Right lobe of liver (tissue), 6 donors: Measurements from ENCODE around the gene TRA2A. TPM values are rescaled to one million over a fixed set of nuclear protein-coding genes. Genes with fewer than 3 reads are reported as not detected.

Source experiments
- ATAC-seq, 4 donors: fragments of 200-7000 bp; cut with Tn5 transposase; one replicate each; pipeline ENCODE4 v1.9.1; 2020; ENCODE audit warnings: mild to moderate bottlenecking in 4 of 4, moderate library complexity in 4 of 4
- DNase-seq, 3 donors: peaks; one replicate each; pipeline ENCODE4 v3.0.0-alpha.2; 2020
- H3K27ac ChIP-seq, 3 donors: fragments of 200-600 bp; one replicate each; pipeline ENCODE4 v1.8.0; 2022
- H3K27me3 ChIP-seq, 2 donors: fragments of 200-600 bp; one replicate each; pipeline ENCODE4 v1.8.0; 2022
- H3K36me3 ChIP-seq, 4 donors: fragments of 200-600 bp; sonication (generic) in 1 of 4; one replicate each; pipeline versions ENCODE4 v1.5.1 to v1.8.0; 2017 to 2022; ENCODE audit warnings: control low read depth in 1 of 4
- H3K4me1 ChIP-seq, 4 donors: fragments of 200-600 bp; sonication (generic) in 1 of 4; one replicate each; pipeline versions ENCODE4 v1.5.1 to v1.8.0; 2017 to 2022; ENCODE audit warnings: control low read depth in 1 of 4
- H3K4me3 ChIP-seq, 3 donors: fragments of 200-600 bp; one replicate each; pipeline ENCODE4 v1.8.0; 2022
- H3K9me3 ChIP-seq, 4 donors: fragments of 200-600 bp; sonication (generic) in 1 of 4; one replicate each; pipeline versions ENCODE4 v1.5.1 to v1.8.0; 2017 to 2022; ENCODE audit warnings: control low read depth in 1 of 4
- CTCF ChIP-seq, 4 donors: fragments of 200-600 bp in 3 of 4; fragments of 450-650 bp in 1 of 4; IDR thresholded peaks; one replicate each; pipeline versions ENCODE4 v1.5.1 to v1.8.0; 2016 to 2022; ENCODE audit warnings: antibody characterized with exemption in 4 of 4, mild to moderate bottlenecking in 2 of 4
- POLR2A ChIP-seq: fragments of 450-650 bp; IDR thresholded peaks from one replicate; pipeline ENCODE4 v1.6.1; 2017; ENCODE audit warnings: antibody characterized with exemption, mild to moderate bottlenecking
- WGBS: methylation state at CpG from one replicate; pipeline ENCODE4 v1.1.6; 2018; ENCODE audit warnings: low coverage, low lambda C conversion rate; ENCODE audit not compliant: insufficient coverage; ENCODE audit errors: missing lambda C conversion rate; 5-methylcytosine and 5-hydroxymethylcytosine counted together
- intact Hi-C, 2 donors: fragments of 100-400 bp; cut with DNase I; formaldehyde crosslinking; loops; one replicate each; pipeline versions ENCODE4 v1.11.2 to v1.14.1; 2022
- total RNA-seq, 6 experiments: library from RNA; depleted of rRNA in 2 of 6; stranded (reverse); fragments of >200 nt in 2 of 6; fragmentation: NEBNext Ultra II Directional in 3 of 6; extraction: Animal tissue kit (Norgen Biotek cat#: 25700) in 3 of 6; gene quantifications; one replicate each; pipeline versions ENCODE4 v1.1.0 to v1.2.4, GENCODE V29; 2016 to 2023
- donor health status: DM: no; HTN: yes; CAD: no.
- donor health status: DM: no; HTN: no; CAD: no.
- donor health status: DM: no; HTN: no; CAD: no.
- donor health status: DM: no; HTN: yes; CAD: no.
- donor health status: DM: no; HTN: yes; CAD: no.

Gene TRA2A
- total RNA-seq, 6 experiments from 2014 or later, result 11.1 to 34.9 (median 24.7) TPM

- H3K36me3 ChIP-seq, result no peaks in the 10 kb centered on the region
- peaks cover 0 to 25% (median 7%) of the 10 kb centered on the region in 4 donors for H3K4me1 ChIP-seq
- H3K4me3 ChIP-seq, result no peak overlapping the region
- H3K27me3 ChIP-seq, result peaks cover 7 to 76% of the 10 kb centered on the region in 2 donors
- ATAC-seq, result peak in 1 of 4 donors; percentile 32
- no peaks in the 10 kb centered on the region for H3K9me3 ChIP-seq
- TF ChIP-seq POLR2A (no peak), CTCF (IDR thresholded peaks at IDR 0.05) (no peak)
- WGBS, result 6% methylated on average over 17 of the region's 32 CpGs
- no peak for DNase-seq
- intact Hi-C loops, result no loop called here
- H3K27ac ChIP-seq, result no peak overlapping the region
Observed at GRCh38 chr7:23467806-23468525, 63.8 kb downstream of the TRA2A start.

DNA sequence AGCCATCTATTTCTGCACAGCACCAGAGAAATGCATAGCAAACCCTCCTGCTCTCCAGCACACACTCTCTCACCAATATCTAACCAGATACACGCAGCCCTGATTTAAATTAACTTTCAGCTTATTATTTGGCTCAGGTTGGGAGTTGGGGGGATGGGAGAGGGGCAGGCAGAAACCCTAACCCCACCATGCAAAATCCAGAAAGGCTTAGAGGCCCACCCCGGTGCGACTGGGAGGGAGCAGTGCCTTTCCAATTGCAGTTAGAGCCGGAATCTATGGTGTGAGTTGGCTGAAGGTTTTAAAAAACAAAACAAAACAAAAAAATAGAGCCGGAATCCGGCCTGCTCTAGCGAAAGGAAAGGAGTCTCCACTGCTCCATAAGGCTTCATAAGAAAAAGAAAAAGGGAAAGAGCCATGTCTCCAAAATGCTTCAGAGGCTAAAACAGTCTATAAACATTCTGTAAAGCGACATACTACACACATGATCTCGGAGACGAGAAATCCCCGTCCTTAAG lies 64.4 kb downstream of the TRA2A start:
- intact Hi-C loops, result no loop called here
- Histone ChIP-seq H3K36me3 (no peaks in the 10 kb centered on the region), H3K4me3 (no peak overlapping the region), H3K27ac (no peak overlapping the region), H3K9me3 (no peaks in the 10 kb centered on the region), H3K27me3 (peaks cover 7 to 70% of the 10 kb centered on the region in 2 donors), H3K4me1 (peaks cover 0 to 25% (median 7%) of the 10 kb centered on the region in 4 donors)
- TF ChIP-seq CTCF (IDR thresholded peaks at IDR 0.05), result no peak
- TF ChIP-seq POLR2A, result no peak
- DNase-seq (no peak), ATAC-seq (no peak)
- 24% methylated on average over 11 of the region's 11 CpGs for WGBS

- ATAC-seq (peak; percentile 50 to 78 (median 58)), DNase-seq (no peak)
- intact Hi-C loops, result no loop called here
- H3K4me1 ChIP-seq, result no peaks in the 10 kb centered on the region
- H3K27ac ChIP-seq, result no peak overlapping the region
- TF ChIP-seq CTCF (IDR thresholded peaks at IDR 0.05) (peak in 3 of 4 donors; percentile 28 to 34 (median 29)), POLR2A (no peak)
- peaks cover 0 to 29% of the 10 kb centered on the region in 2 donors for H3K27me3 ChIP-seq
- no peaks in the 10 kb centered on the region for H3K9me3 ChIP-seq
- no peak overlapping the region for H3K4me3 ChIP-seq
- WGBS, result 31% methylated on average over 2 of the region's 2 CpGs
- H3K36me3 ChIP-seq, result no peaks in the 10 kb centered on the region
Observed at GRCh38 chr7:23462846-23463245, 68.9 kb downstream of the TRA2A start.

DNA sequence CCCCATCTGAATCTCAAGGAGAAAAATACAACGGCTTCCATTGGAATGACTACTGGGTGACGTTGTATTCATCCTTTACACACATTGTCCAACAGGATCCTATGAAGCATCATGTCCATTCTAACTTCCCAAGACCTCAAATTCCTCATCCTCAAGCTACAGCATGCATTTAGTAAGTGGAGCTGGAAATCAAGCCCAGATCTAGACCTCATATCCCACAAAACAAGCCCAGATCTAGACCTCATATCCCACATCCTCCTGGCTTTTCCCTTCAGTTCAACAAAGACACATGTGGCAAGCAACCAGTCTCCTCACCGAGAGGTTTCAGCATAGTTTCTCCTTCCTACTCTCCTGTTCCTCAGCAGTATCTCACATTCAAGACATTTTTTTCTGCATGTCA lies 73.7 kb downstream of the TRA2A start:
- no peaks in the 10 kb centered on the region for H3K36me3 ChIP-seq
- no peak for ATAC-seq
- intact Hi-C loops, result no loop called here

More for the DNA sequence above, 73.7 kb downstream of the TRA2A start:
- H3K27me3 ChIP-seq, result no peaks in the 10 kb centered on the region
- 67% methylated on average over 3 of the region's 3 CpGs for WGBS
- H3K9me3 ChIP-seq, result no peaks in the 10 kb centered on the region
- no peak for DNase-seq
- TF ChIP-seq POLR2A (no peak), CTCF (IDR thresholded peaks at IDR 0.05) (no peak)
- no peaks in the 10 kb centered on the region for H3K4me1 ChIP-seq
- no peak overlapping the region for H3K4me3 ChIP-seq
- H3K27ac ChIP-seq, result no peak overlapping the region
